Activated T-helper 17 cell treated with anti-CD3 and anti-CD28 coated beads, Interleukin-2, amount 50 U/mL, for 72 hours (primary cell): Measurements from ENCODE around the gene PHYH. TPM values are rescaled to one million over a fixed set of nuclear protein-coding genes. Genes with fewer than 3 reads are reported as not detected.
"Not testable (repeated sequence)": the region's sequence is repeated elsewhere in the genome, so short reads cannot be mapped to it uniquely, and the experiment has no call there.

Experiments
- ATAC-seq: fragments of 150-1000 bp; cut with Tn5 transposase; replicated peaks from 2 replicates; pipeline ENCODE4 v1.10.0; 2021; ENCODE audit warnings: mild to moderate bottlenecking, moderate library complexity
- H3K27ac Mint-ChIP-seq: one replicate; pipeline ENCODE4 v1.8.0; 2022; ENCODE audit warnings: mixed read lengths
- H3K27me3 Mint-ChIP-seq: one replicate; pipeline ENCODE4 v1.8.0; 2022; ENCODE audit warnings: mixed read lengths
- H3K36me3 Mint-ChIP-seq: one replicate; pipeline ENCODE4 v1.8.0; 2022; ENCODE audit warnings: low read depth, mild to moderate bottlenecking, mixed read lengths
- H3K4me1 Mint-ChIP-seq: one replicate; pipeline ENCODE4 v1.8.0; 2022; ENCODE audit warnings: mixed read lengths
- H3K4me3 Mint-ChIP-seq: one replicate; pipeline ENCODE4 v1.8.0; 2022; ENCODE audit warnings: mild to moderate bottlenecking, mixed read lengths
- H3K9me3 Mint-ChIP-seq: one replicate; pipeline ENCODE4 v1.8.0; 2022; ENCODE audit warnings: mixed read lengths
- total RNA-seq, 2 donors: library from RNA; stranded (reverse); gene quantifications; one replicate each; pipeline ENCODE4 v1.2.3, GENCODE V29; 2022

PHYH gene
- total RNA-seq, 2 donors from 2014 or later = 8.2 to 9.2 TPM

GRCh38 chr10:13331646-13332045 lies 31.8 kb upstream of the PHYH start:
- no peak for ATAC-seq
- no peak overlapping the region for H3K27ac Mint-ChIP-seq
- peaks cover 85% of the 10 kb centered on the region for H3K36me3 Mint-ChIP-seq
- no peaks in the 10 kb centered on the region for H3K27me3 Mint-ChIP-seq
- H3K4me3 Mint-ChIP-seq = no peak overlapping the region
- no peaks in the 10 kb centered on the region for H3K4me1 Mint-ChIP-seq
- no peaks in the 10 kb centered on the region for H3K9me3 Mint-ChIP-seq

GRCh38 chr10:13330980-13331379 lies 31.1 kb upstream of the PHYH start:
- H3K27me3 Mint-ChIP-seq, H3K4me3 Mint-ChIP-seq, H3K9me3 Mint-ChIP-seq, H3K27ac Mint-ChIP-seq, ATAC-seq, H3K4me1 Mint-ChIP-seq: not testable (repeated sequence)
- peaks cover 85% of the 10 kb centered on the region for H3K36me3 Mint-ChIP-seq

GRCh38 chr10:13329565-13329964 lies 29.7 kb upstream of the PHYH start:
- ATAC-seq = no peak
- Mint-ChIP-seq H3K4me1 (no peaks in the 10 kb centered on the region), H3K36me3 (peaks cover 94% of the 10 kb centered on the region), H3K27ac (no peak overlapping the region), H3K4me3 (no peak overlapping the region), H3K9me3 (no peaks in the 10 kb centered on the region), H3K27me3 (no peaks in the 10 kb centered on the region)

GRCh38 chr10:13328613-13329012 lies 28.7 kb upstream of the PHYH start:
- Mint-ChIP-seq H3K9me3 (no peaks in the 10 kb centered on the region), H3K36me3 (peaks cover 100% of the 10 kb centered on the region), H3K4me3 (no peak overlapping the region), H3K27ac (no peak overlapping the region), H3K27me3 (no peaks in the 10 kb centered on the region), H3K4me1 (no peaks in the 10 kb centered on the region)
- no peak for ATAC-seq

- H3K4me1 Mint-ChIP-seq = no peaks in the 10 kb centered on the region
- peaks cover 100% of the 10 kb centered on the region for H3K36me3 Mint-ChIP-seq
- H3K27ac Mint-ChIP-seq = no peak overlapping the region
Measured at GRCh38 chr10:13328126-13328525, 28.3 kb upstream of the PHYH start.

GRCh38 chr10:13327534-13327933 lies 27.7 kb upstream of the PHYH start:
- Mint-ChIP-seq H3K27ac (no peak overlapping the region), H3K4me3 (no peak overlapping the region), H3K4me1 (no peaks in the 10 kb centered on the region), H3K27me3 (no peaks in the 10 kb centered on the region), H3K9me3 (no peaks in the 10 kb centered on the region), H3K36me3 (peaks cover 100% of the 10 kb centered on the region)
- no peak for ATAC-seq

More at GRCh38 chr10:13328126-13328525, 28.3 kb upstream of the PHYH start:
- no peaks in the 10 kb centered on the region for H3K9me3 Mint-ChIP-seq
- H3K27me3 Mint-ChIP-seq = no peaks in the 10 kb centered on the region
- H3K4me3 Mint-ChIP-seq = no peak overlapping the region
- no peak for ATAC-seq

GRCh38 chr10:13322615-13323148 lies 22.8 kb upstream of the PHYH start:
- H3K36me3 Mint-ChIP-seq = peaks cover 86% of the 10 kb centered on the region
- no peak overlapping the region for H3K4me3 Mint-ChIP-seq
- no peaks in the 10 kb centered on the region for H3K4me1 Mint-ChIP-seq
- no peaks in the 10 kb centered on the region for H3K27me3 Mint-ChIP-seq
- no peak for ATAC-seq
- no peak overlapping the region for H3K27ac Mint-ChIP-seq
- no peaks in the 10 kb centered on the region for H3K9me3 Mint-ChIP-seq

- no peaks in the 10 kb centered on the region for H3K27me3 Mint-ChIP-seq
- H3K36me3 Mint-ChIP-seq = peaks cover 75% of the 10 kb centered on the region
Measured at GRCh38 chr10:13321576-13321975, 21.7 kb upstream of the PHYH start.

GRCh38 chr10:13319166-13319565 lies 19.3 kb upstream of the PHYH start:
- no peaks in the 10 kb centered on the region for H3K27me3 Mint-ChIP-seq
- H3K4me3 Mint-ChIP-seq = no peak overlapping the region
- no peak overlapping the region for H3K27ac Mint-ChIP-seq
- H3K9me3 Mint-ChIP-seq = no peaks in the 10 kb centered on the region
- peaks cover 51% of the 10 kb centered on the region for H3K36me3 Mint-ChIP-seq
- H3K4me1 Mint-ChIP-seq = no peaks in the 10 kb centered on the region
- no peak for ATAC-seq

More at GRCh38 chr10:13321576-13321975, 21.7 kb upstream of the PHYH start:
- H3K9me3 Mint-ChIP-seq = no peaks in the 10 kb centered on the region
- no peak overlapping the region for H3K27ac Mint-ChIP-seq
- H3K4me3 Mint-ChIP-seq = no peak overlapping the region
- no peak for ATAC-seq
- H3K4me1 Mint-ChIP-seq = no peaks in the 10 kb centered on the region

- Mint-ChIP-seq H3K4me3 (no peak overlapping the region), H3K27ac (no peak overlapping the region), H3K36me3 (peaks cover 34% of the 10 kb centered on the region), H3K27me3 (no peaks in the 10 kb centered on the region), H3K9me3 (no peaks in the 10 kb centered on the region), H3K4me1 (no peaks in the 10 kb centered on the region)
- ATAC-seq = no peak
Measured at GRCh38 chr10:13317474-13317873, 17.6 kb upstream of the PHYH start.

GRCh38 chr10:13316635-13317311 lies 16.9 kb upstream of the PHYH start:
- no peak overlapping the region for H3K4me3 Mint-ChIP-seq
- ATAC-seq = no peak
- no peak overlapping the region for H3K27ac Mint-ChIP-seq
- H3K27me3 Mint-ChIP-seq = no peaks in the 10 kb centered on the region
- H3K4me1 Mint-ChIP-seq = no peaks in the 10 kb centered on the region
- peaks cover 27% of the 10 kb centered on the region for H3K36me3 Mint-ChIP-seq
- no peaks in the 10 kb centered on the region for H3K9me3 Mint-ChIP-seq

- Mint-ChIP-seq H3K4me1 (no peaks in the 10 kb centered on the region), H3K27me3 (no peaks in the 10 kb centered on the region), H3K4me3 (no peak overlapping the region), H3K27ac (no peak overlapping the region), H3K9me3 (no peaks in the 10 kb centered on the region), H3K36me3 (peaks cover 20% of the 10 kb centered on the region)
- ATAC-seq = no peak
Measured at GRCh38 chr10:13315361-13315760, 15.5 kb upstream of the PHYH start.

- Mint-ChIP-seq H3K27me3 (no peaks in the 10 kb centered on the region), H3K4me3 (no peak overlapping the region), H3K9me3 (no peaks in the 10 kb centered on the region), H3K36me3 (peaks cover under 1% of the 10 kb centered on the region), H3K27ac (no peak overlapping the region), H3K4me1 (no peaks in the 10 kb centered on the region)
- ATAC-seq = no peak
Measured at GRCh38 chr10:13311177-13311575, 11.3 kb upstream of the PHYH start.

GRCh38 chr10:13310518-13311176 lies 10.8 kb upstream of the PHYH start:
- no peaks in the 10 kb centered on the region for H3K4me1 Mint-ChIP-seq
- H3K4me3 Mint-ChIP-seq = no peak overlapping the region
- peaks cover 5% of the 10 kb centered on the region for H3K36me3 Mint-ChIP-seq
- H3K27me3 Mint-ChIP-seq = no peaks in the 10 kb centered on the region
- no peaks in the 10 kb centered on the region for H3K9me3 Mint-ChIP-seq
- ATAC-seq = no peak
- H3K27ac Mint-ChIP-seq = no peak overlapping the region

GRCh38 chr10:13309792-13310191 lies 9.9 kb upstream of the PHYH start:
- no peaks in the 10 kb centered on the region for H3K4me1 Mint-ChIP-seq
- H3K27me3 Mint-ChIP-seq = no peaks in the 10 kb centered on the region
- H3K27ac Mint-ChIP-seq = no peak overlapping the region
- no peak overlapping the region for H3K4me3 Mint-ChIP-seq
- no peaks in the 10 kb centered on the region for H3K9me3 Mint-ChIP-seq
- H3K36me3 Mint-ChIP-seq = peaks cover 5% of the 10 kb centered on the region
- no peak for ATAC-seq
